PC-3 (cell line): ENCODE results near the gene HEATR9.

Experiments used
- EZH2 ChIP-seq: fragments of 300-600 bp; sonication (generic); IDR thresholded peaks from one replicate; pipeline ENCODE4 v1.6.1; 2017; ENCODE audit warnings: antibody characterized with exemption, mild to moderate bottlenecking, low read length; ENCODE audit not compliant: unreplicated experiment
- TF ChIP-seq, protein P1 (sequence below): fragments of 300-600 bp; sonication (generic); conservative IDR thresholded peaks from 2 replicates; pipeline ENCODE4 v1.5.1; 2017; ENCODE audit warnings: antibody characterized with exemption, low read depth, mild to moderate bottlenecking, low read length

DNA sequence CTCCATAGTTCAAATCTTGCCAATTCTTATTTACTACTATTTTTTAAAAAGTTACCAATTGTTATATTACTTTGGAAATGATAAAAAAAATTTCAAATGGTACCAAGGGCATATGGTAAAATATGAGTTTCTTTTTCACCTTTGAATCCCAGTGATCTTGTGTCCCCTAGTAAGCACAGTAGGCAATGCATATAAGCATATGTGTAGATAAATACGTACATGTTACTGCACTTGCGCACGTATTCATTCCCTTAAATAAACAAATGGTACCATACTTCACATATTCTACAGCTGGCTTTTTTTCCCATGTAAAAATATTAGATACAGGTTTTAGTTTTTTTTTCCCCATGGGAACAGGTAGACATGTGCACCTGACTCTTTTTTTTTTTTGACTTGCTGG, 27.6 kb downstream of the HEATR9 start:
- TF ChIP-seq, protein P1, sequence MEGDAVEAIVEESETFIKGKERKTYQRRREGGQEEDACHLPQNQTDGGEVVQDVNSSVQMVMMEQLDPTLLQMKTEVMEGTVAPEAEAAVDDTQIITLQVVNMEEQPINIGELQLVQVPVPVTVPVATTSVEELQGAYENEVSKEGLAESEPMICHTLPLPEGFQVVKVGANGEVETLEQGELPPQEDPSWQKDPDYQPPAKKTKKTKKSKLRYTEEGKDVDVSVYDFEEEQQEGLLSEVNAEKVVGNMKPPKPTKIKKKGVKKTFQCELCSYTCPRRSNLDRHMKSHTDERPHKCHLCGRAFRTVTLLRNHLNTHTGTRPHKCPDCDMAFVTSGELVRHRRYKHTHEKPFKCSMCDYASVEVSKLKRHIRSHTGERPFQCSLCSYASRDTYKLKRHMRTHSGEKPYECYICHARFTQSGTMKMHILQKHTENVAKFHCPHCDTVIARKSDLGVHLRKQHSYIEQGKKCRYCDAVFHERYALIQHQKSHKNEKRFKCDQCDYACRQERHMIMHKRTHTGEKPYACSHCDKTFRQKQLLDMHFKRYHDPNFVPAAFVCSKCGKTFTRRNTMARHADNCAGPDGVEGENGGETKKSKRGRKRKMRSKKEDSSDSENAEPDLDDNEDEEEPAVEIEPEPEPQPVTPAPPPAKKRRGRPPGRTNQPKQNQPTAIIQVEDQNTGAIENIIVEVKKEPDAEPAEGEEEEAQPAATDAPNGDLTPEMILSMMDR: no peak
- no peak for TF ChIP-seq EZH2
